CD4-positive, alpha-beta T cell (primary cell): ENCODE results near the gene ABI3. TPM values are rescaled to one million over a fixed set of nuclear protein-coding genes. Genes with fewer than 3 reads are reported as not detected.

Source experiments
- ATAC-seq: fragments of 200-7000 bp; cut with Tn5 transposase; one replicate; pipeline ENCODE4 v1.10.0; 2022; ENCODE audit warnings: mild to moderate bottlenecking; ENCODE audit not compliant: poor library complexity
- CTCF ChIA-PET: fragments of 350-600 bp; sonication (Branson Sonifier 250); formaldehyde crosslinking; loops from one replicate; lab custom pipeline; 2021; ENCODE audit warnings: antibody characterized with exemption, inconsistent platforms; lab: Charles Lee
- POLR2A ChIA-PET: fragments of 350-600 bp; sonication (Branson Sonifier 250); formaldehyde crosslinking; loops from one replicate; lab custom pipeline; 2021; ENCODE audit warnings: antibody characterized with exemption, inconsistent platforms; lab: Charles Lee
- DNase-seq, 14 experiments: peaks; one replicate each; pipeline ENCODE4 v3.0.0-alpha.2; 2013 to 2020; ENCODE audit warnings: mixed read lengths in 2 of 14
- H3K27ac ChIP-seq, 2 donors: one replicate each; pipeline versions ENCODE4 v1.5.1 to v1.7.0; 2013; ENCODE audit warnings: low read length in 2 of 2, low read depth in 1 of 2, mild to moderate bottlenecking in 1 of 2
- H3K27me3 ChIP-seq, 2 experiments: 1 replicate in 1 of 2; 2 replicates in 1 of 2; pipeline versions ENCODE4 v1.6.1 to v1.7.0; 2013; ENCODE audit warnings: low read length in 2 of 2, control low read depth in 1 of 2, mild to moderate bottlenecking in 1 of 2, moderate library complexity in 1 of 2; ENCODE audit not compliant: insufficient read depth in 2 of 2, control insufficient read depth in 1 of 2
- H3K36me3 ChIP-seq: one replicate; pipeline ENCODE4 v1.6.1; 2013; ENCODE audit warnings: low read length, control low read depth; ENCODE audit not compliant: insufficient read depth
- H3K4me1 ChIP-seq: one replicate; pipeline ENCODE4 v1.6.1; 2013; ENCODE audit warnings: low read length, control low read depth; ENCODE audit not compliant: insufficient read depth
- H3K4me3 ChIP-seq: one replicate; pipeline ENCODE4 v1.5.1; 2013; ENCODE audit warnings: mild to moderate bottlenecking, low read length, moderate library complexity
- H3K9me3 ChIP-seq, 2 experiments: 1 replicate in 1 of 2; 2 replicates in 1 of 2; pipeline versions ENCODE4 v1.6.1 to v1.7.0; 2013; ENCODE audit warnings: low read length in 2 of 2, mild to moderate bottlenecking in 2 of 2, control low read depth in 1 of 2, moderate library complexity in 1 of 2; ENCODE audit not compliant: control insufficient read depth in 1 of 2, insufficient read depth in 1 of 2
- H3K27ac Mint-ChIP-seq: one replicate; pipeline ENCODE4 v1.8.0; 2020; ENCODE audit warnings: mixed read lengths
- H3K27me3 Mint-ChIP-seq: one replicate; pipeline ENCODE4 v1.8.0; 2021; ENCODE audit warnings: mixed read lengths
- H3K36me3 Mint-ChIP-seq: one replicate; pipeline ENCODE4 v1.8.0; 2021; ENCODE audit warnings: low read depth, mixed read lengths
- H3K4me1 Mint-ChIP-seq: one replicate; pipeline ENCODE4 v1.8.0; 2021; ENCODE audit warnings: low read depth, mixed read lengths
- H3K4me3 Mint-ChIP-seq: one replicate; pipeline ENCODE4 v1.8.0; 2020; ENCODE audit warnings: mild to moderate bottlenecking, mixed read lengths
- H3K9me3 Mint-ChIP-seq: one replicate; pipeline ENCODE4 v1.8.0; 2020; ENCODE audit warnings: mixed read lengths
- CTCF ChIP-seq: fragments of 200-600 bp; IDR thresholded peaks from one replicate; pipeline ENCODE4 v1.8.0; 2022; ENCODE audit warnings: antibody characterized with exemption, mild to moderate bottlenecking
- intact Hi-C, 2 experiments: fragments of 100-400 bp; cut with DNase I in 1 of 2; cut with micrococcal nuclease in 1 of 2; formaldehyde crosslinking; loops; one replicate each; pipeline versions ENCODE4 v1.15.1 to v1.9.0; 2023 to 2025; cut with DNase I, micrococcal nuclease
- total RNA-seq, 174 experiments: library from RNA in 2 of 174; stranded (reverse) in 2 of 174; gene quantifications; one replicate each; pipeline ENCODE4 v1.2.3 and lab custom pipeline; 2021 to 2026

ABI3 gene
- total RNA-seq, 2 experiments from 2014 or later: 5.6 to 5.8 TPM

- H3K4me3 ChIP-seq: no peak overlapping the region
- Mint-ChIP-seq H3K4me1 (no peaks in the 10 kb centered on the region), H3K27ac (no peak overlapping the region), H3K27me3 (peaks cover 12% of the 10 kb centered on the region), H3K4me3 (no peak overlapping the region), H3K36me3 (no peaks in the 10 kb centered on the region), H3K9me3 (no peaks in the 10 kb centered on the region)
- POLR2A ChIA-PET: no interaction called here
- no peak for DNase-seq
- peaks cover 0 to 3% of the 10 kb centered on the region in 2 experiments for H3K27me3 ChIP-seq
- H3K4me1 ChIP-seq: no peaks in the 10 kb centered on the region
- H3K36me3 ChIP-seq: no peaks in the 10 kb centered on the region
- TF ChIP-seq CTCF: no peak
- intact Hi-C loops: no loop called here
- no peak overlapping the region for H3K27ac ChIP-seq
- CTCF ChIA-PET: no interaction called here
- no peaks in the 10 kb centered on the region for H3K9me3 ChIP-seq
- no peak for ATAC-seq
Observed at GRCh38 chr17:49244839-49245238, 34.3 kb downstream of the ABI3 start.

GRCh38 chr17:49247944-49248343 is 37.4 kb downstream of the ABI3 start:
- no peaks in the 10 kb centered on the region for H3K4me1 ChIP-seq
- Mint-ChIP-seq H3K27me3 (peaks cover 17% of the 10 kb centered on the region), H3K4me1 (no peaks in the 10 kb centered on the region), H3K9me3 (no peaks in the 10 kb centered on the region), H3K27ac (no peak overlapping the region), H3K4me3 (no peak overlapping the region), H3K36me3 (no peaks in the 10 kb centered on the region)
- ChIA-PET CTCF (no interaction called here), POLR2A (interaction anchor here (0.6 kb wide), 1 partner anchor 389 kb away, joined by 3 read pairs; no protein-coding TSS in a partner anchor)
- TF ChIP-seq CTCF: no peak
- intact Hi-C loops: no loop called here
- H3K27ac ChIP-seq: no peak overlapping the region
- H3K4me3 ChIP-seq: no peak overlapping the region
- ATAC-seq (no peak), DNase-seq (no peak)
- no peaks in the 10 kb centered on the region for H3K36me3 ChIP-seq
- no peaks in the 10 kb centered on the region for H3K9me3 ChIP-seq
- peaks cover 0 to 3% of the 10 kb centered on the region in 2 experiments for H3K27me3 ChIP-seq

GRCh38 chr17:49249292-49249794 is 38.8 kb downstream of the ABI3 start:
- no peak overlapping the region for H3K4me3 Mint-ChIP-seq
- ATAC-seq: no peak
- no peak for TF ChIP-seq CTCF
- H3K36me3 ChIP-seq: no peaks in the 10 kb centered on the region
- H3K4me1 ChIP-seq: no peaks in the 10 kb centered on the region
- peaks cover 17% of the 10 kb centered on the region for H3K27me3 Mint-ChIP-seq
- no peak overlapping the region for H3K4me3 ChIP-seq
- no peaks in the 10 kb centered on the region for H3K36me3 Mint-ChIP-seq
- H3K27ac Mint-ChIP-seq: no peak overlapping the region
- H3K9me3 ChIP-seq: no peaks in the 10 kb centered on the region
- no peak for DNase-seq
- H3K9me3 Mint-ChIP-seq: no peaks in the 10 kb centered on the region
- H3K27me3 ChIP-seq: peaks cover 0 to 3% of the 10 kb centered on the region in 2 experiments
- POLR2A ChIA-PET: no interaction called here
- H3K4me1 Mint-ChIP-seq: no peaks in the 10 kb centered on the region
- CTCF ChIA-PET: no interaction called here
- H3K27ac ChIP-seq: no peak overlapping the region
- intact Hi-C loops: no loop called here
